ENCODE results near the gene SKAP1.

DNA sequence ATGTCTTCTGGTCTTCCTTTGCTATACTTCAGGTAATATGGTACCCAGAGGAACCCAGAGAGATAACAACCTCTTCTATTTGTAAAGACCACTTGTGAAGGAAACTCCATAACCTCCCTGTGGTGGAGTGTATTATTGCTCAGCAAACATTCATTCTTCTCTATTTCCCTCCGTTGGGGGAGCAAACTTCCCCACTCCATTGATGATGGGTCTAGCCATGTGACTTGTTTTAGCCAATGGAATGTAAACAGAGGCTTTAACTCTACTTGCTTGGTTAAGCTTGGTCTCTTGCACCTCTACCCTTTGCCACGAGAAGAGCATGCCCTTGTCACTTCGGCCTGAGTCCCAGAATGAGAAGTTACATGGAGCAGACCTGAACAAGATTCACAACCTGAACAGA, 30.0 kb upstream of the SKAP1 start:
- TF ChIP-seq EZH2 (IDR thresholded peaks at IDR 0.05; ENCODE audit: low read depth, unreplicated experiment) (no peak), EZH2phosphoT487 (IDR thresholded peaks at IDR 0.05; ENCODE audit: unreplicated experiment) (no peak)
- TF ChIP-seq, protein P1, sequence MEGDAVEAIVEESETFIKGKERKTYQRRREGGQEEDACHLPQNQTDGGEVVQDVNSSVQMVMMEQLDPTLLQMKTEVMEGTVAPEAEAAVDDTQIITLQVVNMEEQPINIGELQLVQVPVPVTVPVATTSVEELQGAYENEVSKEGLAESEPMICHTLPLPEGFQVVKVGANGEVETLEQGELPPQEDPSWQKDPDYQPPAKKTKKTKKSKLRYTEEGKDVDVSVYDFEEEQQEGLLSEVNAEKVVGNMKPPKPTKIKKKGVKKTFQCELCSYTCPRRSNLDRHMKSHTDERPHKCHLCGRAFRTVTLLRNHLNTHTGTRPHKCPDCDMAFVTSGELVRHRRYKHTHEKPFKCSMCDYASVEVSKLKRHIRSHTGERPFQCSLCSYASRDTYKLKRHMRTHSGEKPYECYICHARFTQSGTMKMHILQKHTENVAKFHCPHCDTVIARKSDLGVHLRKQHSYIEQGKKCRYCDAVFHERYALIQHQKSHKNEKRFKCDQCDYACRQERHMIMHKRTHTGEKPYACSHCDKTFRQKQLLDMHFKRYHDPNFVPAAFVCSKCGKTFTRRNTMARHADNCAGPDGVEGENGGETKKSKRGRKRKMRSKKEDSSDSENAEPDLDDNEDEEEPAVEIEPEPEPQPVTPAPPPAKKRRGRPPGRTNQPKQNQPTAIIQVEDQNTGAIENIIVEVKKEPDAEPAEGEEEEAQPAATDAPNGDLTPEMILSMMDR (conservative IDR thresholded peaks at IDR 0.05; ENCODE audit: low read depth in 2 of 2): no peak

Measured in GM23338 (cell line).